Cerebellar nuclear complex (tissue), 1 donor: Measurements from ENCODE around the gene LCP2.
"Not testable (repeated sequence)": the region's sequence is repeated elsewhere in the genome, so short reads cannot be mapped to it uniquely, and the experiment has no call there.

ENCODE experiments used
- DNase-seq, 2 experiments: peaks; one replicate each; lab custom pipeline; 2025; lab: John Stamatoyannopoulos, UW

LCP2 gene

DNA sequence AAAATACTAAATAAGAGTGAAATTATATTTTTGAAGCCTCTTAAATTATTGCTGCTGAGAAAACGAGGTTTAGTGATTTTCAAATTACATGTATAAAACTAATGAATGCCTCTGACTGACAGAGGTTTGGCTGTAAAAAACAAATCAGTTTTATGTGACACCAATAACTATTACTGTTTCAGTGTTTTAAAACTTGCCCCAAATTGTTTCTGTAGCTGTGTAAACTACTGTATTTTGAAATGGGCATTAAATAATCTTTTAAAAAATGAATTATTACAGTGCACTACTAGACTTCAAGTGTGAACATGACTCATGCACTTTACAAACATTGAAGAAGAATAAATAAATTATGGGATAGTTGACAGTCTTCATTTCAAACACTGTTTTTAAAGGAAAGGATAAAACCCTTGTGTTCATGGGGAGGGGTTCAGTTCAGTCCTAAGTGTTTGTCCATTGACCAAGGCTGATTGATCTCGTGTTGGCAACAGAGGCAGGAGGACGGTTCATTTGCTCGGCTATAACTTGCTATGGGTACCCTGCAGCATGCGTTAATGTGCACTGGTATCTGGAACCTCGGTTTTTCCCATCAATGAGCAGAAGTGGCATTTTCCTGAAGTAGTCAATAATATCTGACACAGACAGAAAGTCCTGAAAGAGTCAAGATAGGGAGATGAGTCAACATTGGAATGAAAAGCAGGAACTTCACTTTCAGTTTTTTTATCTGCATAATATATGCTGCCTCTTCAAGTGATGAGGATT lies 49.2 kb downstream of the LCP2 start:
- DNase-seq = no peak

DNA sequence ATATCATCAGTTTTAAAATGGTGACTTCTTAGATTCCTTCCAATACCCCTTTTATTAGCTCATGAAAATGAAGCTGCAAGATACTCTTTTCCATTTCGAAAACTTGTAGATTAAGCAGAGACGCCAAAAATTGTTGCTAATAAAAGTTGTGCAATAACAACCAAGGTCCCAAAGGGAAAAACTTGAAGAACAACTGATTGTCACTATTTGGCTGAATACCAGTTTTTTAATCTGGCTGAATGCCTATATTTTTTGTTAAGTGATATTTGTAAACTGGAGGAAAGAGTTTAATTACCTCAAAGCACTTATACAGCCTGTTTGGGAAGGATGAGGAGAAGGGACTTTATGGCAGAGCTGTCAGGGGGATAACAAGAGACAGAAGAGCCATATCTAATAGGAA lies 50.2 kb downstream of the LCP2 start:
- no peak for DNase-seq

- no peak for DNase-seq
Observed at GRCh38 chr5:170246126-170246870, 51.3 kb downstream of the LCP2 start.

DNA sequence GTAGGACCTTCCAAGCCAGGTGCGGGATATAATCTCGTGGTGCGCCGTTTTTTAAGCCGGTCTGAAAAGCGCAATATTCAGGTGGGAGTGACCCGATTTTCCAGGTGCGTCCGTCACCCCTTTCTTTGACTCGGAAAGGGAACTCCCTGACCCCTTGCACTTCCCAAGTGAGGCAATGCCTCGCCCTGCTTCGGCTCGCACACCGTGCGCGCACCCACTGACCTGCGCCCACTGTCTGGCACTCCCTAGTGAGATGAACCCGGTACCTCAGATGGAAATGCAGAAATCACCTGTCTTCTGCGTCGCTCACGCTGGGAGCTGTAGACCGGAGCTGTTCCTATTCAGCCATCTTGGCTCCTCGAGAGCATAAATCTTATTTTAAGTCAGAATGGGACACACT lies 52.1 kb downstream of the LCP2 start:
- DNase-seq = not testable (repeated sequence)

- no peak for DNase-seq
Observed at GRCh38 chr5:170238456-170239196, 59.0 kb downstream of the LCP2 start.

- DNase-seq = no peak
Observed at GRCh38 chr5:170235876-170236864, 61.4 kb downstream of the LCP2 start.

DNA sequence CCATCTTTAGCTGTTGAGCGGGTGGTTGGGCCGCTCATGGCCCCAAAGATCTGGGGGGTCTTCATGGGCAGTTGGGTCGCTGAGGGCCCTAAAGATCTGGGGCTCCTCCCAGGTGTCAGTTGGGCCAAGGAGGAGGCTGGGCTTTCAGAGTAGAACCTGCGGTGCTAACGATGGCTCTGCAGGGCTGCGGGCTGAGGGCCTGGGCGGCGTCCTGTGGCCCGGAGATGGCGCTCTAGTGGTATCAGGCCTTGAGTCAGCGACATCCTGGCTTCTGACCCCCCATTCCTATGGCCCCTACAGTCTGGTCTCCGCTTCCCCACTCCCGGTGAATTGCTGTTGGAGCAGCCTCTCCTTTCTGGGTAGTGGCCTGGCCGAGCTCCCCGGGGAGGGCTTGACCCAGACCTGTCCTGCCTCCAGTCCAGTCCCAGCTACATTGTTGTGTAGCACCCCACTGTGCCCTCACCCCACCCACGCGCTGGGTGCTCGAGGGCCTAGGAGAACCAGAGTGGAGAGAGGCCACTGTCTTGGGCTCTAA lies 64.2 kb downstream of the LCP2 start:
- DNase-seq = no peak

GRCh38 chr5:170232786-170233185 lies 64.8 kb downstream of the LCP2 start, which contains the start of gene C5orf58:
TSS of gene C5orf58 (plus strand) at chr5:170232985. CDS start at chr5:170234977, 1,992 bp downstream.
- no peak for DNase-seq

DNA sequence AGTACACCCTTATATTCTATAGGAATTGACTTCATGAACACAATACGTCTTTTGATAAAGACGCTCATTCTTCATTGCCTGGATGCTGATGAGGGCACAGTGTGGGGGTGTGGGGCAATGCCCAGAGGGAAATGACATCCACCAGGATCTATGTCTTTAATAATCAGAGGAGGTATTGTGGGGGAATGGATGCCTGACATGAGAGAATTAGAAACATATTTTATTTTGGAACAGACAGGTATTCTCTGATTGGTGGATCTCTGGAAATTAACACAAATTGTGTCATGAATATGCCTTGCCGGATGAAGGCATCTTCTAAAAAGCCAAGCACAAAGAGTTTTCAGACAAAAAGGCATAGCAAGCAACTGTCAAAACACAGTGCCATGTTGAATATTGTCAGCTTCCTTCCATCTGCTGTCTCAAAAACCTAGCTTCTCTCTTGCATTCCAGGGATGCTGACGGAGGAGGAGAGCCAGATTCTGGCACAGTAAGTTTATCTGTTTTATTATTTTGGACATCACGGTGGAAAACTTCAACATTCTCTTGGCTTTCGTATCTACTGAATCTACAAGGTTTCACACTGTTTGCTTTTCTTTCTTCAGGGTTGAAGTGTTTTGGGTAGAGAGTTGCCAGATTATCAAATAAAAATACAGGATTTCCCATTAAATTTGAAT lies 68.7 kb downstream of the LCP2 start:
- DNase-seq = no peak

- DNase-seq = no peak
Observed at GRCh38 chr5:170226661-170227060, 70.9 kb downstream of the LCP2 start.

DNA sequence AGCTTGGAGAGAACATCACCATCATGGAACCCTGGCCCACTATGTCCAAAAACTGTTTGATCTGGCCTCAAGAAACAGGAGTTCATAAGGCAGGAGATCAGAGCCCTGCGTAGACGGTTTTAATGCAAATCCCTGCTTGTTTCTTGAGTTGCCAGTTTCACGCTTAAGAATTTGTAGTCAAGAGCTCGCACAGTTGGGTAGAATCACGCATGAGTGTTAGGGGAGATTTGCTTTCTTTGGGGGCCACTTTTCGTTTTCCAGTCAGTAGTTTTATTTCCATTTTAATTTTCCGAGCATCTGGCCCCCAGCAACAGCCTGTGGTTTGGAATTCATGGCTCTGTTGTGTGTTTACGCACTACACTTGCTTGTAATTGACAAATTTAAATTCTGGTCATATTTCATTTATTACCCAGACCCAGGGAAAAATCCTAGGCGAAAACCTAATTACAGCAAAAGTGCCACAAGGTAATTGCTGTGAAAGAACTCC lies 71.4 kb downstream of the LCP2 start:
- no peak for DNase-seq

- no peak for DNase-seq
Observed at GRCh38 chr5:170225326-170226128, 72.0 kb downstream of the LCP2 start.

DNA sequence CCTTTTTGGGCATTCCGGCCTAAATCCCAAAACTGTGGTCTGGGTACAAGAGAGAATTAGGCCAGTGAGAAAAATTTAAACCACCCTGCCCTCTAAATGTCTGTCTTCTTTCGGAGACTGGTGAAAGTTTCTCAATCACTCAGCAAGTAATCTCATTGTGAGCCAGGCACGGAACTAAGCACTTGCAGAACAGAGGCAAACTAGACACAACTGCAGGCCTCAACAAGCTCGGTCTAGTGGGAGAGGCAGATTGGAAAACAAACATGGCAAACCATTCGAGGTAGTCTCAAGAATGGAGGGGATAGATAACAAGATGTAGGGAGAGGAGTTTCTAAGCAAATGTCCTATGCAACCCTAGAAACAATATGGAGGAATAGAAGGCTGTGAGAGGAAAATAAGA lies 73.7 kb downstream of the LCP2 start:
- DNase-seq = no peak

- DNase-seq = no peak
Observed at GRCh38 chr5:170223360-170223759, 74.2 kb downstream of the LCP2 start.

DNA sequence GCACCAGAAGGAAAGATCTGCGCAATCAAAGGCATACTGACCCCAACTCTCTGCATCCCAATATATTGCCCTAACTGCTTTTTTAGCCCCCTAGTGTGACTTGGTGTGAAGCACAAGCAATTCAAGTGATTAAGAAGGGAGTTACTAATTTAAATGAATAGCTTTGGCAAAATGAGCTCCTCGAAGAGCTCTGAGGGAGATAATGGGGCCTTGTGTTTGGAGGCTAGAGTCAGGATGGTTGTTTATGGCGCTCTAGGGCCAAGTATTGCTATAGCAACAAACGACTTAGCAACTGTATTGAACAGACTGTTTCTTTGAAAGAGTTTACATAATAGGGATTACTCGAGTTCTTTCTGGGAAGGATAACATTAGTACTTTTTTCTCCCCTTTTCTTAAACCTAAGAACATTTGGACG lies 76.2 kb downstream of the LCP2 start:
- DNase-seq = no peak

DNA sequence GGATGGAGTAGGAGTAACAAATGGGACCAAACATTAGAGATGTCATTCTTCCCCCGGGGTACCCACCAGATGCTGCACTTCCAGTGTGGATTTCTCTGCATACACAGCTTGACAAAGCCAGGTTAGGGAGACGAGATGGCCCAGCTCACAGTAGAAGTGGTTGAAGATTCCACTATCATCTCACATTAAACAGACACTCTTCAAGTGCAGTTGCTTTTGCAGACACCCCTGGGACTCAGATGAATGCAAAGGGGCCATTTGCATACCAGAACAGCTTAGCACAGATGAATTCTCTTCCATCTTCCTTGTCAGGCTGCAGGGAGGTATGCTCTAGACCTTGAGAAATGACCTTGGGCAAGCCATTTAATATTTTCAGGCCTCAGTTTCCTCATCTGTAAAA lies 77.4 kb downstream of the LCP2 start:
- no peak for DNase-seq

- no peak for DNase-seq
Observed at GRCh38 chr5:170219615-170220014, 78.0 kb downstream of the LCP2 start.

GRCh38 chr5:170218726-170219125 lies 78.9 kb downstream of the LCP2 start:
- no peak for DNase-seq

DNA sequence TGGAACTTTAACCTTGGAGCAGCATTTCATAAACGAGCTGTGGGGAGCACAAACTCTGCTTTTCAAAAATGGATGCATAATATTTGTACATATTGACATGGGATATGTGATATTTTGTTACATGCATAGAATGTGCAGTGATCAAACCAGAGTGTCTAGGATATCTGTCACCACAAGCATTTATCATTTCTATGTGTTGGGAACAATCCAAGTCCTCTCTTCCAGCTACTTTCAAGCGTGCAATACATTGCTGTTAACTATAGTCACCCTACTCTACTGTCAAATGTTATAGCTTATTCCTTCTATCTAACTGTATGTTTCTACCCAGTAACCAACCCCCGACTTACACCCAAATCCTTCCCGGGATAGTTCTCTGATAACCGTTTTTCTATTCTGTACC lies 79.7 kb downstream of the LCP2 start:
- no peak for DNase-seq
